Peyer's patch (tissue), 4 donors: ENCODE data around the gene GRIK4.

Experiments
- CTCF ChIP-seq, 6 experiments: fragments of 450-650 bp in 4 of 6; fragments of 200-600 bp in 2 of 6; sonication (generic) in 1 of 6; IDR thresholded peaks; one replicate each; pipeline ENCODE4 v1.5.1; 2017 to 2019; ENCODE audit warnings: antibody characterized with exemption in 6 of 6, mild to moderate bottlenecking in 3 of 6, moderate library complexity in 1 of 6
- POLR2A ChIP-seq, 2 donors: fragments of 450-650 bp; IDR thresholded peaks; one replicate each; pipeline ENCODE4 v1.5.1; 2017; ENCODE audit warnings: antibody characterized with exemption in 2 of 2, mild to moderate bottlenecking in 2 of 2, moderate library complexity in 2 of 2

- TF ChIP-seq POLR2A (IDR thresholded peaks at IDR 0.05) (no peak), CTCF (IDR thresholded peaks at IDR 0.05) (no peak)
Observed at GRCh38 chr11:120774591-120775386, 263.2 kb downstream of the GRIK4 start.
